Neuronal stem cell (in vitro differentiated cells): Measurements from ENCODE around the gene NREP.

Experiments used
- DNase-seq: peaks from one replicate; pipeline ENCODE4 v3.0.0-alpha.2; 2013; ENCODE audit warnings: low spot score
- H2AFZ ChIP-seq: one replicate; pipeline ENCODE4 v1.6.1; 2013; ENCODE audit warnings: mild to moderate bottlenecking, low read length, inconsistent platforms
- H2AK5ac ChIP-seq: 2 replicates; pipeline ENCODE4 v1.6.1; 2013; ENCODE audit warnings: low read depth, mild to moderate bottlenecking, inconsistent platforms, low read length, moderate library complexity, mixed read lengths
- H2BK120ac ChIP-seq: 2 replicates; pipeline ENCODE4 v1.6.1; 2013; ENCODE audit warnings: low read depth, mild to moderate bottlenecking, inconsistent platforms, low read length, moderate library complexity, mixed read lengths
- H2BK12ac ChIP-seq: one replicate; pipeline ENCODE4 v1.6.1; 2013; ENCODE audit warnings: low read length, inconsistent platforms
- H2BK15ac ChIP-seq: 2 replicates; pipeline ENCODE4 v1.6.1; 2013; ENCODE audit warnings: mild to moderate bottlenecking, low read length, inconsistent platforms, mixed read lengths
- H2BK5ac ChIP-seq: one replicate; pipeline ENCODE4 v1.6.1; 2013; ENCODE audit warnings: inconsistent platforms, mild to moderate bottlenecking, low read length, moderate library complexity
- H3K14ac ChIP-seq: one replicate; pipeline ENCODE4 v1.6.1; 2013; ENCODE audit warnings: low read length, inconsistent platforms
- H3K18ac ChIP-seq: 2 replicates; pipeline ENCODE4 v1.6.1; 2013; ENCODE audit warnings: low read length, inconsistent platforms
- H3K23ac ChIP-seq: 2 replicates; pipeline ENCODE4 v1.6.1; 2013; ENCODE audit warnings: low read depth, mild to moderate bottlenecking, mixed read lengths, low read length, inconsistent platforms; ENCODE audit not compliant: poor library complexity
- H3K27ac ChIP-seq: replicated peaks from 3 replicates; pipeline ENCODE4 v1.5.1; 2013; ENCODE audit warnings: low read length, inconsistent platforms
- H3K27me3 ChIP-seq, 3 experiments: 2 replicates each; pipeline ENCODE4 v1.6.1; 2013; ENCODE audit warnings: low read length in 3 of 3, mild to moderate bottlenecking in 2 of 3, inconsistent platforms in 1 of 3, low read depth in 1 of 3, mixed read lengths in 1 of 3, moderate library complexity in 1 of 3; ENCODE audit not compliant: control insufficient read depth in 3 of 3, insufficient read depth in 3 of 3
- H3K36me3 ChIP-seq, 2 donors: replicated peaks in 1 of 2; 2 replicates each; pipeline ENCODE4 v1.6.1; 2013; ENCODE audit warnings: low read length in 2 of 2; ENCODE audit not compliant: control insufficient read depth in 2 of 2, insufficient read depth in 2 of 2
- H3K4ac ChIP-seq: 2 replicates; pipeline ENCODE4 v1.6.1; 2013; ENCODE audit warnings: inconsistent platforms, mild to moderate bottlenecking, low read length, moderate library complexity
- H3K4me1 ChIP-seq, 2 donors: 1 replicate in 1 of 2; 2 replicates in 1 of 2; pipeline ENCODE4 v1.6.1; 2013; ENCODE audit warnings: low read length in 2 of 2, low read depth in 1 of 2; ENCODE audit not compliant: control insufficient read depth in 2 of 2, insufficient read depth in 1 of 2
- H3K4me2 ChIP-seq: one replicate; pipeline ENCODE4 v1.6.1; 2013; ENCODE audit warnings: mild to moderate bottlenecking, low read length, inconsistent platforms; ENCODE audit not compliant: insufficient read depth, poor library complexity, severe bottlenecking
- H3K4me3 ChIP-seq, 2 donors: 2 replicates each; pipeline ENCODE4 v1.5.1; 2013; ENCODE audit warnings: low read length in 2 of 2, mild to moderate bottlenecking in 2 of 2, inconsistent platforms in 1 of 2, moderate library complexity in 1 of 2
- H3K79me1 ChIP-seq: one replicate; pipeline ENCODE4 v1.6.1; 2013; ENCODE audit warnings: low read depth, mild to moderate bottlenecking, inconsistent platforms, low read length, moderate library complexity
- H3K9ac ChIP-seq: one replicate; pipeline ENCODE4 v1.6.1; 2013; ENCODE audit warnings: mild to moderate bottlenecking, low read depth, low read length, inconsistent platforms; ENCODE audit not compliant: poor library complexity
- H3K9me3 ChIP-seq, 2 donors: replicated peaks in 1 of 2; 2 replicates each; pipeline versions ENCODE3 to v1.6.1; 2013; ENCODE audit warnings: low read length in 2 of 2, mild to moderate bottlenecking in 2 of 2, inconsistent platforms in 1 of 2, low read depth in 1 of 2, mixed read lengths in 1 of 2, moderate library complexity in 1 of 2; ENCODE audit not compliant: control insufficient read depth in 2 of 2, insufficient read depth in 1 of 2
- H4K8ac ChIP-seq: one replicate; pipeline ENCODE4 v1.6.1; 2013; ENCODE audit warnings: low read depth, mild to moderate bottlenecking, inconsistent platforms, low read length, moderate library complexity
- H4K91ac ChIP-seq: one replicate; pipeline ENCODE4 v1.6.1; 2013; ENCODE audit warnings: low read length, low read depth, mild to moderate bottlenecking, inconsistent platforms; ENCODE audit not compliant: poor library complexity
- WGBS, 2 donors: extraction: QIAGEN DNeasy Blood & Tissue Kit; methylation state at CpG; one replicate each; pipeline ENCODE4 v1.1.7; 2013; ENCODE audit warnings: missing lambda C conversion rate in 2 of 2, mixed read lengths in 1 of 2; ENCODE audit not compliant: insufficient read length in 2 of 2, insufficient replicate concordance in 1 of 2; ENCODE audit errors: extremely low coverage in 2 of 2; 5-methylcytosine and 5-hydroxymethylcytosine counted together

Gene NREP

GRCh38 chr5:111694133-111694532, 62.9 kb downstream of the NREP start:
- no peaks in the 10 kb centered on the region for H3K36me3 ChIP-seq
- no peaks in the 10 kb centered on the region for H3K79me1 ChIP-seq
- no peak overlapping the region for H2BK120ac ChIP-seq
- peaks cover 0 to 4% of the 10 kb centered on the region in 2 donors for H3K4me1 ChIP-seq
- no peak overlapping the region for H3K18ac ChIP-seq
- H4K91ac ChIP-seq = no peak overlapping the region
- WGBS, 2 donors = no CpG with 5 or more reads among the region's 1 CpG
- H3K14ac ChIP-seq = no peak overlapping the region
- no peak overlapping the region for H3K27ac ChIP-seq
- no peak overlapping the region for H2BK12ac ChIP-seq
- H2BK5ac ChIP-seq = no peak overlapping the region
- no peaks in the 10 kb centered on the region for H3K27me3 ChIP-seq
- H3K9me3 ChIP-seq = no peaks in the 10 kb centered on the region
- no peak overlapping the region for H2BK15ac ChIP-seq
- H2AFZ ChIP-seq = no peak overlapping the region
- no peak overlapping the region for H3K4me3 ChIP-seq
- no peak overlapping the region for H3K9ac ChIP-seq
- H3K4me2 ChIP-seq = no peak overlapping the region
- H4K8ac ChIP-seq = no peak overlapping the region
- no peak overlapping the region for H3K4ac ChIP-seq
- no peak for DNase-seq
- no peak overlapping the region for H2AK5ac ChIP-seq
- H3K23ac ChIP-seq = no peak overlapping the region

- no peak for DNase-seq
- Histone ChIP-seq H4K91ac (no peak overlapping the region), H2BK12ac (no peak overlapping the region), H3K9me3 (no peaks in the 10 kb centered on the region), H2BK5ac (no peak overlapping the region), H3K4me2 (no peak overlapping the region), H3K18ac (no peak overlapping the region), H3K4ac (no peak overlapping the region), H3K27ac (no peak overlapping the region), H3K4me3 (no peak overlapping the region), H4K8ac (no peak overlapping the region), H3K14ac (no peak overlapping the region), H2AK5ac (no peak overlapping the region), H3K4me1 (peaks cover 0 to 3% of the 10 kb centered on the region in 2 donors), H2AFZ (no peak overlapping the region), H3K79me1 (no peaks in the 10 kb centered on the region), H3K36me3 (no peaks in the 10 kb centered on the region), H3K27me3 (no peaks in the 10 kb centered on the region), H2BK15ac (no peak overlapping the region), H2BK120ac (no peak overlapping the region), H3K9ac (no peak overlapping the region), H3K23ac (no peak overlapping the region)
- WGBS, 2 donors = no CpG with 5 or more reads among the region's 2 CpGs
Observed at GRCh38 chr5:111691914-111692313, 65.1 kb downstream of the NREP start.

- no CpG with 5 or more reads among the region's 3 CpGs for WGBS, 2 donors
- Histone ChIP-seq H4K91ac (no peak overlapping the region), H2BK5ac (no peak overlapping the region), H3K4ac (no peak overlapping the region), H3K4me2 (no peak overlapping the region), H3K23ac (no peak overlapping the region), H3K36me3 (no peaks in the 10 kb centered on the region), H2BK120ac (no peak overlapping the region), H2AFZ (no peak overlapping the region), H3K14ac (no peak overlapping the region), H3K9me3 (no peaks in the 10 kb centered on the region), H2BK12ac (no peak overlapping the region), H3K4me3 (no peak overlapping the region), H3K79me1 (no peaks in the 10 kb centered on the region), H4K8ac (no peak overlapping the region), H3K9ac (no peak overlapping the region), H3K18ac (no peak overlapping the region), H3K27ac (no peak overlapping the region), H2BK15ac (no peak overlapping the region), H3K27me3 (no peaks in the 10 kb centered on the region), H2AK5ac (no peak overlapping the region), H3K4me1 (peaks cover 0 to 3% of the 10 kb centered on the region in 2 donors)
- no peak for DNase-seq
Observed at GRCh38 chr5:111691508-111691907, 65.5 kb downstream of the NREP start.

GRCh38 chr5:111689357-111689935, 67.5 kb downstream of the NREP start:
- Histone ChIP-seq H3K79me1 (no peaks in the 10 kb centered on the region), H4K8ac (no peak overlapping the region), H2BK120ac (no peak overlapping the region), H3K23ac (no peak overlapping the region), H2AFZ (no peak overlapping the region), H3K14ac (no peak overlapping the region), H3K4ac (no peak overlapping the region), H3K4me1 (peaks cover 0 to 3% of the 10 kb centered on the region in 2 donors), H3K9me3 (no peaks in the 10 kb centered on the region), H2BK12ac (no peak overlapping the region), H3K27ac (no peak overlapping the region), H2AK5ac (no peak overlapping the region), H2BK5ac (no peak overlapping the region), H3K4me2 (no peak overlapping the region), H2BK15ac (no peak overlapping the region), H3K18ac (no peak overlapping the region), H3K27me3 (no peaks in the 10 kb centered on the region), H4K91ac (no peak overlapping the region), H3K4me3 (no peak overlapping the region), H3K36me3 (no peaks in the 10 kb centered on the region), H3K9ac (no peak overlapping the region)
- no CpG with 5 or more reads among the region's 1 CpG for WGBS, 2 donors
- DNase-seq = no peak
